ENCODE data around the gene OVOL1. TPM values are rescaled to one million over a fixed set of nuclear protein-coding genes. Genes with fewer than 3 reads are reported as not detected.
A peak's percentile ranks its signal among the peaks of the same experiment; 100 is the strongest.
"Not testable (repeated sequence)": the region's sequence is repeated elsewhere in the genome, so short reads cannot be mapped to it uniquely, and the experiment has no call there.

The OVOL1 gene
- not detected in 2 replicates for total RNA-seq (2014; rRNA removed; shearing (Covaris generic))
- not detected in 2 replicates for polyA plus RNA-seq (2015; cell fraction: cytosol; rRNA removed)
- 0.16 TPM in 1 of 2 replicates, not detected in the other for polyA plus RNA-seq (2015; cell fraction: nucleus; rRNA removed)

DNA sequence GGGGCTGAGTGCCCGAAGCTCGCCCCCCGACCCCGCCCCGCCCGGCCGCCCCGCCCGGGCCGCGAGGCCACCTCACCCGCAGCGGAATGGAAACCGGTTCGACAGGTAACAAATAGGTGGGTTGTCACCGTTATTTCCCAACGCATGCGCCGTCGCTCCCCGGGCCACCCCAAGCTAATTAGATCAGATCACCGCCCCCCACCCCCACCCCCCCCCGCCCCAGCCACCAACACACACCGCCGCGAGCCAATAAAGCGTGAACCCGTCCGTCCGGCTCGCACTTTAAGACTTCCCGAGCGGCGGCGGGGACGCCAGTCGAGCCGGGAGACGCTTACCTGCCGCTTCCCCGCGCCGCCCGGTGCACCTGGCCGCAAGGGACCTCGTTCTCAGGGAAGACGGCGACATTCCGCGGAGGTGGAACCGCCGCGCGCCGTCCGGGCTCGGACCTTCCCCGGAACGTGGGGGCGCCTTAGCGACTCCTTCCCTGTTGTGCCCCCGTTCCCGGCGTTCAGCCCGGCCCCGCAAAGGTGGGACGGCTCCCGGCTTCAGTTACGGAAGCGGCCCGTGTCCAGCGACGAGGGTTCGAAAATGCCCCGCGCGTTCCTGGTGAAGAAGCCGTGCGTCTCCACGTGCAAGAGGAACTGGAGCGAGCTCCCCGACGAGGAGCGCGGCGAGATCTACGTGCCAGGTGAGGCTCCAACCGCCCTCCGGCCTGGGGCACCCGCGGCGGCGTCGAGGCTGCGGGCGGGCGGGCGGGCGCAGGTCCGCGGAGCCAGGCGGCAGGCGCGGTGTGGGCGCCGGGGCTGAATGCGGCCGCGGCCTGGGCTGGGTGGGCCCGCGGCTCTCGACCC lies at the start of gene OVOL1:
Gene OVOL1, plus strand, starts transcription at position 278 of the 851 bp plus-strand sequence. Its CDS starts 311 bp downstream, at position 589.
- DNase-seq (ENCODE audit: low read depth, low spot score): no peak

DNA sequence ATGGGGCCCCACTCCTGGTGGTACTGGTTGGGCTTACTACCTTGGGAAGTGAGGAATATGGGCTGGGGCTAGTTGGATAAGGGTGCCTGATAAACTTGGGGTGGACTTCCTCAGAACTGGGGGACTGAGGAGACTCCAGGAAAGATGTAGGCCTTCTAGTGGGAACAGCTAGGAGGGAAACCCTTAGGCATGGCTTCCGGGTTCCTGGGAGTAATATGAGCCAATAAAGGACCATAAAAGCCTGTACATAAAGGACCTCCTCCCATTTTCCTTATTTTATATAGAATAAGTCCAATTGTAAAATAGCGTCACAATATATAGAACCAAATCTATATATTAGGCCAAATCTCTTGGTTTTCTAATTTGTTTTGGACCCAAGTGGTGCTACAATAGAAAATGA lies 47.8 kb upstream of the OVOL1 start:
- in situ Hi-C loops (cut with HindIII; ENCODE audit: low pct_unique_long_range_greater_than_20kb, low sequenced_read_pairs): no loop called here

More for the DNA sequence above, at the start of gene OVOL1:
- in situ Hi-C loops (cut with HindIII; ENCODE audit: low pct_unique_long_range_greater_than_20kb, low sequenced_read_pairs): no loop called here

DNA sequence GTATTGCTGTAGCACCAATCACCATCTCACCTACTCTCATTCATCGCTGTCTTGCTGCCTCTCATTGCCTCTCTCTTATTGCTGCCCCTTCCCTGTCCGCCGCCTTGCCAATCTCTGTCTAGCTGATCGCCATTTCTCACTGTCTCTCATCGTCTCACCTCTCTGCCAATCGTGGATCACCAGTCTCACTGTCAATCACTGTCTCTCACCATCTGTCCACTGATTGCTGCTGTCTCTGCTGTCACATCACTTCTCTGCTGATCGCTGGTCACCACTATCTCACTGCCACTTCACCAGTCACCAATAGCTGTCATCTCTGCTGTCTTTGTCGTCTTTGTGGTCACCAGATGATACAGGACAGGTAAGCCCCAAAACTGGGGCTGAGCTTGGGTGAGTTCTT lies 45.7 kb upstream of the OVOL1 start:
- in situ Hi-C loops (cut with HindIII; ENCODE audit: low pct_unique_long_range_greater_than_20kb, low sequenced_read_pairs): no loop called here
- DNase-seq (ENCODE audit: low read depth, low spot score): no peak

More for the DNA sequence above, 47.8 kb upstream of the OVOL1 start:
- DNase-seq (ENCODE audit: low read depth, low spot score): no peak

DNA sequence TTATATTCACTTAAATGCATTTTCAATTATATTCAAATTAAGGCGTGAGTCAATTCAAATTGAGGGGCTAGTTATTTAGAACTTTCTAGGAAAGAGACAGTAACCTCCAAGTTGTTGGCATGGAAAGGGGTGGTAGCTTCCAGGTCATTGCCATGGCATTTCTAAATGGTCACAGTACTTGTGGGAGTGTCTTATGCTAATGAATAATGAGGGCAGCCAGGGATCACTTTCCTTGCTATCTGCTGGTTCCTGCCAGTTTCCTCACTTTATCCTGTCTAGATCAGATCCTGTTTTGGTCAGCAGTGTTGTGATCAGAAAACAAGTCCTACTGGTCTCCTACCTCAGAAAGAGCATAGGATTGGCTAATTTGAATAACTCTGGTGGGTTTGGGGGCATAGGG lies 44.5 kb upstream of the OVOL1 start:
- in situ Hi-C loops (cut with HindIII; ENCODE audit: low pct_unique_long_range_greater_than_20kb, low sequenced_read_pairs): no loop called here
- DNase-seq (ENCODE audit: low read depth, low spot score): no peak

DNA sequence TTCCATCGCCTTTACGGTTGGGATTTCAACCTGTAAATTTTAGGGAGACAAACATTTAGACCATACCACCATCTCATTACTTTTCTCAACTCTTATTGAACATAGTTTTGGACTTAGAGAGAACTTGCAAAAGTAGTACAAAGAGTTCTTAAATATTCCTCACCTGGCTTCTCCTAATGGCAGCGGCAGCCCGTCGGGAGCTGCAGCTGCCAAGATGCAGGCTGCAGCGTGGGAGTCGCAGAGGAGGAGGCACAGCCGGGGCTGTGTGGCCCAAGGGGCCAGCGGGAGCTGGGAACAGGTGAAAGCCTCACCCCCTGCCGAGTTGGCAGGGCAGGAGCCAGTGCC lies 43.2 kb upstream of the OVOL1 start:
- DNase-seq (ENCODE audit: low read depth, low spot score): no peak
- in situ Hi-C loops (cut with HindIII; ENCODE audit: low pct_unique_long_range_greater_than_20kb, low sequenced_read_pairs): no loop called here

DNA sequence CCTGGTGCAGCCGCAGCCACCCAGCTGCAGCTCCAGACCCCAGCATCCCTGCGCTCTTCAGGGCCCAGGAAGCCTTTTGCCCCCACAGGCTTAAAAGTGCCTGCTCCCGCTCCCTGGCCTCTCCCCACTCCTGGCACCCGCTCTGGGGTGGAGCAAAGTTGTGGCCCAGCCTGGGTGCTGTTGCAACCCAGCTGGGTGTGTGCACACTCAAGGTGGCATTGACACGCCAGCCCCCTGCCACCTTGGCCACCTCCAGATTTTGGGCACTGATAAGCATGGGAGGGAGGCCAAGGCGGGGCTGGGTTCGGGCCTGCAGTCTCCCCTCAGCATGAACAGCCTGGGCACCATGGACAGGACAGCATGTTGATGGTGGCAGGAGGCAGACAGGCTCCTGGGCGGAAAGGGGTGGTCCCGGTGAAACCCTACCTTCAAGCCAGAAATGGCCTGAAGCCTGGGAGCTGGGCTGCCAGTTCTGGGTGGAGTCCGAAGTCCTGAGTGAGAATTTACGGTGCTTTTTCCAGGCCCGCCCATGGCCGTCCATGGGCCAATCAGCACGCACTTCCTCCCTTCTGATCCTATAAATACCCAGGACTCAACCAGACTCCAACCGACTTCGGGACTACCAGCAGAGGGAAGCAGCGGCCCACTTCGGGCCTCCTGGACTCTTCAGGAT lies 42.7 kb upstream of the OVOL1 start:
- peak; percentile 70 for DNase-seq (ENCODE audit: low read depth, low spot score)
- in situ Hi-C loops (cut with HindIII; ENCODE audit: low pct_unique_long_range_greater_than_20kb, low sequenced_read_pairs): no loop called here

DNA sequence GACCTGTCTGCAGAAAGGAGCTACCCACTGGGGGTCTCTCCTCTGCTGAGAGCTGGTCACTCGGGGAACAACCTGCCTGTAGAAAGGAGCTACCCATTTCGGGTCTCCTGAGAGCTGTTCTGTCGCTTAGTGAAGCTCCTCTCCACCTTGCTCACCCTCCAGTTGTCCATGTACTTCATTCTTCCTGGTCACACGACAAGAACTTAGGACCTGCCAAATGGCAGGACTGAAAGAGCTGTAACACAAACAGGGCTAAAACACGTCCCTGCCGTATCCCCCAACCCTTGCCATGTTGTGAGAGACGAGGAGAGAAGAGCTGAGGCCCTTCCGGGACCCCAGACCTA lies 42.2 kb upstream of the OVOL1 start:
- in situ Hi-C loops (cut with HindIII; ENCODE audit: low pct_unique_long_range_greater_than_20kb, low sequenced_read_pairs): no loop called here
- no peak for DNase-seq (ENCODE audit: low read depth, low spot score)

DNA sequence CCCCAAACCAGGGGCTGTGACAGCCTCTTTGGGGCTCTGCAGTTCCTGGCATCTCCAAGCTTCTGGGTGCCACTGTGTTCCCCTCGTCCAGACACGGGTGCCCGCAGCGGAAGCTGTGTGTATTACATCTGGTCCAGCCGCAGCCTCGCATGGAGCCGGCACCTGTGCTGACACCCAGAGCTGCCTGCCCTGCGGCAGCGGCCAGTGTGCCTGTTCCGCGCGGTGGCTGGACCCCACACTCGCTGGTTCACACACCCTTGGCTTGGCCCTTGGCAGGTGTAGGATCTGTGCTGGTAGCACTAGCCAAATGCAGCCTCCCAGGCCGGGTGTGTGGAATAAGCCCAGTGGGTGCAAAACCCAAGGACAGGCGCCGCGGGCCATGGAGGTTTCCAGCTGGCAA lies 41.8 kb upstream of the OVOL1 start:
- no peak for DNase-seq (ENCODE audit: low read depth, low spot score)
- in situ Hi-C loops (cut with HindIII; ENCODE audit: low pct_unique_long_range_greater_than_20kb, low sequenced_read_pairs): no loop called here

DNA sequence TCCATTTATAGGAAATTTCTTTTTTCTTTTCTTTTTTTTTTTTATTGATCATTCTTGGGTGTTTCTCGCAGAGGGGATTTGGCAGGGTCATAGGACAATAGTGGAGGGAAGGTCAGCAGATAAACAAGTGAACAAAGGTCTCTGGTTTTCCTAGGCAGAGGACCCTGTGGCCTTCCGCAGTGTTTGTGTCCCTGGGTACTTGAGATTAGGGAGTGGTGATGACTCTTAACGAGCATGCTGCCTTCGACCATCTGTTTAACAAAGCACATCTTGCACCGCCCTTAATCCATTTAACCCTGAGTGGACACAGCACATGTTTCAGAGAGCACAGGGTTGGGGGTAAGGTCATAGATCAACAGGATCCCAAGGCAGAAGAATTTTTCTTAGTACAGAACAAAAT lies 24.7 kb upstream of the OVOL1 start:
- DNase-seq (ENCODE audit: low read depth, low spot score); in situ Hi-C loops (cut with HindIII; ENCODE audit: low pct_unique_long_range_greater_than_20kb, low sequenced_read_pairs): not testable (repeated sequence)

DNA sequence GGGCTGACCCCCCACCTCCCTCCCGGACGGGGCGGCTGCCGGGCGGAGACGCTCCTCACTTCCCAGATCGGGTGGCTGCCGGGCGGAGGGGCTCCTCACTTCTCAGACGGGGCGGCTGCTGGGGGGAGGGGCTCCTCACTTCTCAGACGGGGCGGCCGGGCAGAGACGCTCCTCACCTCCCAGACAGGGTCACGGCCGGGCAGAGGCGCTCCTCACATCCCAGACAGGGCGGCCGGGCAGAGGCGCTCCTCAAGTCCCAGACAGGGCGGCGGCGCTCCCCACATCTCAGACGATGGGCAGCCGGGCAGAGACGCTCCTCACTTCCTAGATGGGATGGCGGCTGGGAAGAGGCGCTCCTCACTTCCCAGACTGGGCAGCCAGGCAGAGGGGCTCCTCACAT lies 24.0 kb upstream of the OVOL1 start:
- in situ Hi-C loops (cut with HindIII; ENCODE audit: low pct_unique_long_range_greater_than_20kb, low sequenced_read_pairs); DNase-seq (ENCODE audit: low read depth, low spot score): not testable (repeated sequence)

DNA sequence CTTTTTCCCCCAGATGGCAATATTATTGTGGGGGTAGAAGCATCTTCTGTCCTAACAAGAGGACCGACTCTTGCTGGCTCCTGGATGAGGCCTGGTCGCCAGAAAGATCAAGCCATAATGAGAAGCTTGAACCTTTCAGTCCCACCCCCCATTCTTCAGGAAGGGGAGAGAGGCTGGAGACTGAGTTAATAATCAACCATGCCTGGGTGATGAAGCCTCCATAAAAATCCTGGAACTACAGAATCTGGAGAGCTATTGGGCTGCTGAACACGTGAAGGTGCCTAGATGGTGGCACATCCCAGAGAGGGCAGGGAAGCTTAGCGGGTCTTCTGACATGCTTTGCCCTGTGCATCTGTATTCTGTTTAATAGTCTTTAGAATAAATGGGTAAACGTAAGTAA lies 22.4 kb upstream of the OVOL1 start:
- DNase-seq (ENCODE audit: low read depth, low spot score): no peak
- in situ Hi-C loops (cut with HindIII; ENCODE audit: low pct_unique_long_range_greater_than_20kb, low sequenced_read_pairs): no loop called here

DNA sequence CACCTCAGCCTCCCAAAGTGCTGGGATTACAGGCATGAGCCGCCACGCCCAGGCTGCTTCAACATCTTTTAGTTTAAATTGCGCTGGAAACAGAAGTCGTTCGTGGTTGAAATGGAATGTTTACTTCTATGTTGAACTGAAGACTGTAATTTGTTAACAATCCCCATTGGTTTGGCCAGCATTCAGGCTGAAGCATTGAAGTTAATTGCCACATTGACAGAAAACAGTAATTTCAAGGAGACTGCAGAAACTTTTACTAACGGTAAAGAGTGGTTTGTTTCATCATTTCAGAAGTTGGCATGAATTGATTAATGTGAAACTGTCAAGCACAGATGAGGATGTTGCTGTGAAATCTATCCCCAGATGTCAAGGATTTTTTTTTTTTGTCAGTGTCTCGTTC lies 20.3 kb upstream of the OVOL1 start:
- in situ Hi-C loops (cut with HindIII; ENCODE audit: low pct_unique_long_range_greater_than_20kb, low sequenced_read_pairs): no loop called here
- no peak for DNase-seq (ENCODE audit: low read depth, low spot score)

DNA sequence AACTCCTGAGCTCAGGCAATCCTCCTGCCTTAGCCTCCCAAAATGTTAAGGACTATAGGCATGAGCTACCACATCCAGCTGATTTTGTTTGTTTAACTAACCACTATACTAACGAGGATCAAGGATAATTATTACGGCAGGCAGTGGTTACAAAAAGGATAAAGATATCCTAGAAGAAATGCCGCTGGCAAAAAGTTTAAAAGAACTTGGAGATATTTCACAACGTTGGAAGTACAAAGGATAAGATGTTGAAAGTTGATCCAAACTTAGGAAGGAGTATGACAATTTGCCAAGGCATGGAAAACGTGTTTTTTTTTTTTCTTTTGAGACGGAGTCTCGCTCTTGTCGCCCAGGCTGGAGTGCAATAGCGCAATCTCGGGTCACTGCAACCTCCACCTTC lies 19.5 kb upstream of the OVOL1 start:
- in situ Hi-C loops (cut with HindIII; ENCODE audit: low pct_unique_long_range_greater_than_20kb, low sequenced_read_pairs): no loop called here
- no peak for DNase-seq (ENCODE audit: low read depth, low spot score)

DNA sequence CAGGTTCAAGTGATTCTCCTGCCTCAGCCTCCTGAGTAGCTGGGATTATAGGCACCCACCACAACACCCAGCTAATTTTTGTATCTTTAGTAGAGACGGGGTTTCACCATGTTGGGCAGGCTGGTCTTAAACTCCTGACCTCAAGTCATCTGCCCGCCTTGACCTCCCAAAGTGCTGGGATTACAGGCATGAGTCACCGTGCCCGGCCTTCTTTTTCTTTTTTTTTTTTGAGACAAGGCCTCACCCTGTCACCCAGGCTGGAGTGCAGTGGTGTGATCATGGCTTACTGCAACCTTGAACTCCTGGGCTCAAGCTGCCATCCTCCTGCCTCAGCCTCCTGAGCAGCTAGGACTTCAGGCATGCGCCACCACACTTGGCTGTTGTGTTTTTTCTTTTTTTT lies 19.1 kb upstream of the OVOL1 start:
- in situ Hi-C loops (cut with HindIII; ENCODE audit: low pct_unique_long_range_greater_than_20kb, low sequenced_read_pairs); DNase-seq (ENCODE audit: low read depth, low spot score): not testable (repeated sequence)

DNA sequence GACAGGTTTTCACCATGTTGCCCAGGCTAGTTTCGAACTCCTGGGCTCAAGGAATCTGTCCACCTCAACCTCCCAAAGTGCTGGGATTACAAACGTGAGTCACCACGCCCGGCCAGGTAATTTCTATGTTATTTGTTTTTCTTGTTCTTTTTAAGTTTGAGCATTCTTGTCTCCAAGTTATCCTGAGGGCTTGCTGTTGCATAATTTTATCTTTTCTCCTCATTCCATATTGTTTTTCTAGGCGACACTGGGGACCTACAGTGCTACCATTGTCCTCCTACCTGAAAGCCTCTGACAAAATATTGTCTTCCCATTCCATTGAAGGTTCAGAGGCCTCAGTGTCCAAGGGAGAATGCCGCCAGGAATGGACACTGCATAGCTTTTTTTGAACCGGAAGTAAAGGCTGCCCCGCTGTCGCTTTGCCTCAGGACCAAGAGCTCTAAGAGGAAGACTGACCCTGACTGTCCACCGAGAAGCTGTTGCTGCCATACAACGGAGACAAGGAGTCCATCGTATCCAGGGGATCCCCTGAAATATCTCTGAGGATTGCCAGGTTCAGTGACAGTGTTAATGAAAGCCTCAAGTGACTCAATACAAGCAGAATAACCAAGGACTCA lies 15.8 kb upstream of the OVOL1 start:
- in situ Hi-C loops (cut with HindIII; ENCODE audit: low pct_unique_long_range_greater_than_20kb, low sequenced_read_pairs): no loop called here

DNA sequence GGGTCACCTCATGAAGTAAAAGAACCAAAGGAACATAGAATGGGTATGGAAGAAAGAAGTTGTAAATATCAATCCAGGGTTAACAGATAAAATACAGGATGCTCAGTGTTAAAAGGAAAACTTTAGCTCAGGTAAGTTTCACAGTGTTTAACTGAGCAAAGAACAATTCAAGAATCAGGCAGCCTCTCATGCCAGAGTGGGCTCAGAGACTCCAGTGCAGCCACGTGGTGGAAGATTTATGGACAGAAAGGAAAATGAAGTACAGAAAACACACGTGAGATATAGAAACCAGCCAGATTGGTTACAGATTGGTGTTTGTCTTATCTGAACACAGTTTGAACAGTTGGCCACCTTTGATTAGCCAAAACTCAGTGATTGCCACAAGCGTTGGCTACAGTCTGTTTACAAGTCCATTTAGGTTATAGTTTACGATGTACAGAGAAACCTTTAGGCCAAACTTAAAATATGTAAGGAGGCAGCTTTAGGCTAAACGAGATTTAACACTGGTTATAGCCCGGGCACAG lies 15.2 kb upstream of the OVOL1 start:
- in situ Hi-C loops (cut with HindIII; ENCODE audit: low pct_unique_long_range_greater_than_20kb, low sequenced_read_pairs): no loop called here

More for the DNA sequence above, 15.8 kb upstream of the OVOL1 start:
- no peak for DNase-seq (ENCODE audit: low read depth, low spot score)

DNA sequence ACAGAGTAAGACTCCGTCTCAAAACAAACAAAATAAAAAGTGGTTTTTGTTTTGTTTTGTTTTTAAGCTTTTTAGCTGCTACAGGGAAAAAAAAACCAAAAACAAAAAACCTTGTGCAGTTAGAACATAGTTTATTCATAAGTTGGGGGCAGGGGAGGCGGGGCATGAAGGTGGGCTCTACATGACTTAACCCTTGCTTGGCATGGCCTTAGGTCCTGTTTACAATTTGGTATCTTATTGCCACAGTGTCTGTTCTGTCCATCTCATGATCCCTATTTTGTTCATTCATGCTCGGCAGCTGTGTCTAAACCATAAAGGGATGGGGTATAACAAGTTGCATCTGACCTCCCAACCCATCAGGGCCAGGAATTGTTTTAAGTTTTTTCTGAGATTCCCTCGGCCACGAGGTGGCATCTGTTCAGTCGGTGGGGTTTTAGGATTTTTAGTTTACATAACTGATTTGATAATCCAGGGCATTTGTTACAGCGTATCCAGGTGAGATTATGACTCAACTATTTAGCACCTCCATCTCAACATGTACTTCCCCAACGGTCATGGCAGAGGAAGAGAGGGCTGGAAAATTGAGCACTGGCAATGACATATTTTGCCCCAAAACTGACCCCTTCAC lies 13.0 kb upstream of the OVOL1 start:
- DNase-seq (ENCODE audit: low read depth, low spot score): peak; percentile 47
- in situ Hi-C loops (cut with HindIII; ENCODE audit: low pct_unique_long_range_greater_than_20kb, low sequenced_read_pairs): no loop called here

More for the DNA sequence above, 15.2 kb upstream of the OVOL1 start:
- no peak for DNase-seq (ENCODE audit: low read depth, low spot score)
